GM21526 (cell line): ENCODE data around the gene DNAH8.
A peak's percentile ranks its signal among the peaks of the same experiment; 100 is the strongest.
"Not testable (repeated sequence)": the region's sequence is repeated elsewhere in the genome, so short reads cannot be mapped to it uniquely, and the experiment has no call there.

Source experiments
- ATAC-seq: cut with Tn5 transposase; IDR thresholded peaks from one replicate; pipeline ENCODE4 v1.9.1; 2021; ENCODE audit warnings: moderate library complexity; ENCODE audit not compliant: unreplicated experiment, low FRiP score

Gene DNAH8

DNA sequence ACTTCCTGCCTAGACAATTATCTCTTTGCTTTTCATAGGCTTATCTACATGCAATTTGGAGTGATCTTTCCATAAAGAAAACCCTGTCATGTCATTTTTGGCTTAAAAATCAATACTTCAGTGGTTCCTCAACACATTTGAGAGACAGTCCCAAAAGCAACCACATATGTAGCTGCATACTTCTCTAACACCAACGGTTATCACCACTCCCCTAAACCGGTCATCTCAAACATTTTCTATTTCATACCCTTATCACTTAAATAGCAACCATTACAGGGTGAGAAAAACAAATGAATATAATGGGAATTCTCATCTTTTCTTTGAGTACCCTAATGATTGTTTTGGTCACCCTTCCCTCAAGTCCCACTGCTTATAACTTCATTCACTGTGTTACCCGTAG is 17.3 kb upstream of the DNAH8 start:
- no peak for ATAC-seq

DNA sequence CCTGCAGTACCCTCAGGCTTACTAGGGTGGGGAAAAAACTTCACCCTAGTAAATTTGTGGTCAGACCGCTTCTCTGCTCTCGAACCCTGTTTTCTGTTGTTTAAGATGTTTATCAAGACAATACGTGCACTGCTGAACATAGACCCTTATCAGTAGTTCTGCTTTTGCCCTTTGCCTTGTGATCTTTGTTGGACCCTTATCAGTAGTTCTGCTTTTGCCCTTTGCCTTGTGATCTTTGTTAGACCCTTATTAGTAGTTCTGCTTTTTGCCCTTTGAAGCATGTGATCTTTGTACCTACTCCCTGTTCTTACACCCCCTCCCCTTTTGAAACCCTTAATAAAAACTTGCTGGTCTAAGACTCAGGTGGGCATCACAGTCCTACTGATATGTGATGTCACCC is 15.4 kb upstream of the DNAH8 start:
- not testable (repeated sequence) for ATAC-seq

DNA sequence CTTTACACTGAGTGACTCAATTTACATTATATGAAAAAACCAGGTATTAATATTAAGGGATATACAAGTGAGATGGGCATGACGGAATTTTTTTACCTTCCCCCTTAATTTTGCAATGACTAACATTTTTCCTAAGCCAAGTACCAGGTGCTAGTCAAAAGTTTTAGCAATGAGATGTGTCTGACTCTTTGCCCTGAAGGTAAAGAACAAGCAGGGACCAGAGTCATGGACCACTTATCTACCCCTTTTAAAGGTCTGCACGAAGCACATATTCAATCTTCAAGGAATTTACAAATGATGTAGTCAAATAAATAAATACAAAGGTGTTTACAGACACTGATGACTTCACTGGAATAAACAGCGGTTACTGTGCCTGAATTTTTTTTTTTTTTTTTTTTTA is 13.6 kb upstream of the DNAH8 start:
- no peak for ATAC-seq

DNA sequence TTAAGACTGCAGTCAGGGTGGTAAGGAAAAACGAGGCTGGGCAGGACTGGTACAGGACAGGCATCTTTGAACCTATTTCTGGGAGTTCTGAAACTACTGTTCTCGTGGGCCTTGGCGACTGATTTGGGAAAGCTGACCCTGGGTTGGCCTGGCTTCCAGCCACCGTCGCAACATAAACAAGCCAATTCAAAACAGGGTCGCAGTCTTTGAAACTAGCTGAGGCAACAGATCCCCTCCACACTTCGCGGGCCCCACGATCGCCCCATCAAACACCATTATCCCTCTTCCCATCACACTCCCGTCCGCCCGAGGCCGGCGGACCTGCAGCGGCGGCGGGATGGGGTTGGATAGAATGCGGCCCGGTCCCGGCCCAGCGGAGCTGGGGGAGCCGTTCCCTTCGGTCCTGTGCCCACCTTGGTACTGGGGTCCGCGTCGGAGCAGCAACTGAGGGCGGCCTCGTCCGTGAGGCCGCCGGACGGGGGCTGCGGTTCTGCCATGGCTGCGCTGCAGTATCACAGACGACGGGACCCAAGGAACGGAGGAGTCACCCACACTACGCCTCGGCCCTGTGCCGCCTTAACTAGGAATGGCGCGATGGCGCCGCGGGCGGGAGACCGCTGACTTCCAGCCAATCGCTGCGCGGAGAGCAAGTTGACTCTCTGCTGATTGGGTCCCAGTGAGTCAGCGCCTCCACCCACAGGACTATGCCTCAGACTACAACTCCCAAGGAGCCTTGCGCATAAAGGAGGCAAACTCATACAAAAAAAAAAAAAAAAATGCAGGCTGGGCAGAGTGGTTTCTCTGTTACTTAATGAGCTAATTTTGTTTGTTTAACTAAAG is 12.3 kb upstream of the DNAH8 start, which contains the start of gene GLO1:
Gene GLO1, minus strand, starts transcription at position 588 of the 840 bp plus-strand sequence. Its CDS starts 91 bp downstream, at position 497.
- ATAC-seq, result peak; percentile 97

DNA sequence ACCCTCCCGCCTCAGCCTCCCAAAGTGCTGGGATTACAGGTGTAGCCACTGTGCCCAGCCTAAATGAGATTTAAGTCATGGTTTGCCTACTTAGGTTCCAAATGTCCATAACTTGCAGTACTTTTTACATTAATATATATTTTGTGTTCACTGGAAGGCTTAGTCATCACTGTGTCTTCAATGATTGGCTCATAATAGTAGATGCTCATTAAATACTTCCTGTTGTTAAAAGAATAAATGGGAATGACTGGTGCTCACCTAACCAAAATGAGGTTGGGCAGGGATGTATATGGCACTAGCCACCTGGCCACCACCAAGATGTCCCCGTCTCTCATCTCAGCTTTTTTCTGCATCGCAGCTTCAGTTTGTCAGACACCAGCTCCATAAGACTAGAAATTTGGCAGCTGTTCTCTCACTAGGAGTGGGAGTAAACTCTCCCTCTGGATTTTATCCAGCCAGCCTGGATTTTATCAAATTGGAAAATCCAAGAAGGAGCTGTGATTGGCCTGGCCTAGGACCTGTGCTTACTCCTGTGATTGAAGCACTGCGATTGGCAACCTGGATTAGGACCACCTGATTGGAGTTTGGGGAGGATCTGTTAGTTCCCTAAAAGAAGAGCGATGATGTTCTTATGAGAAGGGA is 11.0 kb upstream of the DNAH8 start:
- ATAC-seq, result no peak

DNA sequence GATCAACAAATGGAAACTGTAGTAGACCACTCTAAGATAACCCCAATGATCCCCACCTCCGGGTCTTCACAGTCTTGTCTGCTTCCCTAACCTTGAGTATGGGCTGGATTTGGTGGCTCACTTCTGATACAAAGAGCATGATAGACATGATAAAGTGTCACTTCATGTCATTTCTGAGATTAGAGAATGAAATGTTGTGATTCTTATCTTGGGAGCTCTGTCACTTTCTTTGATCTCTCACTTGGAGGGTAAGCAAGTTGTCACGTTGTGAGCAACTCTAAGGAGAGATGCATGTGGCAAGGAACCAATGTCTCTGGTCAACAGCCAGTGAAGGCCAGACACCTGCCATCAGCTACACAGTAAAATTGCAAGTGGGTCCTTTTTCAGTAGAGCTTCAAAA is 9.2 kb upstream of the DNAH8 start:
- no peak for ATAC-seq

DNA sequence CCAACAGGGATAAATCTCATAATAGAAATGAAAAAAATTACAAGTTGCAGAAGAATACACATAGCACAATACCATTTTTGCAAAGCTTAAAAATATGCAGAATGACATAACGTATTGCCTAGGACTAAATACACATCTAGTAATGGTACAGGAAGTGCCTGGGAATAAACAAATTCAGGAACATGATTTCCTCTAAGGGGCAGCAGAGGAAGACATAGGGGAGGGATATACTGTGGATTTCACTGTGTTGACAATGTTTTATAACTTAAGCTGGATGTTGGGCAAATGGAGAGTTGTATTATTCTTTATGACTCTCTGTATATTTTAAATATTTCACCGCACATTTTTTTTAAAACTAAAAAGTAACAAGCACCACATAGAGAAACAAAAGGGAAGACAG is 6.6 kb upstream of the DNAH8 start:
- no peak for ATAC-seq

DNA sequence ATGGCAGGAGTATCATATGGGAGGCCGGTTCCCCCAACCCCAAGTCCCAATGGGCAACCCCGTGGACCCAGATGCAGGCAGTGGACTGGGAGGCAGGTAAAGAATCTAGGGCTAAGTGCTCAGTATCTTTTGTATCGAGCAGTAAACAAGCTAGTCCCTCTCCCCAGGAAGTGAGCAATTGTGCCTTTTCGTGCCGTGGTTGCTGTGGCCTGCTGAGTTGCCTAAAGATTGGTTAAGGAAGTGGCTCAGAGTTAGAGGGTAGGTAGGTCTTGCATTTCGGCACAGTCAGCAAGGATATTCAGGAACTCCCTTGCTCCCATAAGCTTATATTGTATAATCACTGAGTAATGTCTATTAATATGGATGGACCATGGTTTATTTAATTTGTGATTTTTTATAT is 1.3 kb upstream of the DNAH8 start:
- ATAC-seq, result no peak

DNA sequence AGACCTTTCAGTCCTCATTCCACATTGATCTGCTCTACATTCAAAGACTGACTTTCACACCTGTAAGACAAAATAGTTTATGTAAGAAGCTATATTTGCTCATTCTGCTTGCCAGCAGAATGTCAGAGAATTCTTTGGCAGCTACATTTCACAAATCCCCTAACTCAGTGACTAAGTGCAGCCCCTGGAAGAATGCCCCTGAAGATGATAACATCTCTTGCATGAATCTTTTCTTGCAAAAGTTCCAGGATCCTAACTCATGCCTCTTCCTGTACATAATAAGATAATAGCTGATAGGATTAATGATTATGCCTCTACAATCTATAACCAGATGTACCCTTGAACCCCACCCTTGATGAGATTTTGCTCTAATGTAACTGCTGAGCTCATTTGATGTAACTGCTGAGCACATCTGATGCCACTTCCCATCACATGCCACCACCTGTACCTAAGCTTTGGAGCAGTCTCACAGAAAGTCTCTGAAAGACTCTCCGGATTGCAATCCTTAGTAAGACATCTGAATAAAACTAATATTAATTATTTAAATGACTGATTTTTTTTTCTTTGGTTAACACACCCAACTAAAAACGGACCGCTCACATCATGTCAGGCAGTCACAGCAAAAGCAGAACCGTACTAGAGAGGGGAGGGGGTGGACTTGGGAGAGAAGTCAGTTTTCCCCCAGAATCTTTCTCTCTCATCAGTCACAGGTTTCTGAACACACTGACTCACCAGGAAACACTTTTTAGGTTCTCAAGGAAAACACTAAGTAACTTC is 684 bp upstream of the DNAH8 start:
- no peak for ATAC-seq

DNA sequence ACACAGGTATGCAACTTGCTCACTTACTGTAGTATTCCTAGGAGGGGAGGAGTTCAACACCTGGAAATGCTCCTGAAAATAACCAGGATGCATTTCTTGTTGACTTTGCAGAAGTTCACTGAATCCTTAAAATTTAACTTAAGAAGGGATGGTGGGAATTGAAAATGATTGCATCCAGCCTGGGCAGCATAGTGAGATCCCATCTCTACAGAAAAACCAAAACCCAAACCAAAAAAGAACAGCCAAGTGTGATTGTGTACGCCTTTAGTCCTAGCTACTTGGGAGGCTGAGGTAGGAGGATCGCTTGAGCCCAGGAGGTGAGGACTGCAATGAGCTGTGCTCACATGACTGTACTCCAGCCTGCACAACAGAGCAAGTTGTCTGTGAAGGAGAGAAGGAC is 1.7 kb downstream of the DNAH8 start:
- no peak for ATAC-seq

DNA sequence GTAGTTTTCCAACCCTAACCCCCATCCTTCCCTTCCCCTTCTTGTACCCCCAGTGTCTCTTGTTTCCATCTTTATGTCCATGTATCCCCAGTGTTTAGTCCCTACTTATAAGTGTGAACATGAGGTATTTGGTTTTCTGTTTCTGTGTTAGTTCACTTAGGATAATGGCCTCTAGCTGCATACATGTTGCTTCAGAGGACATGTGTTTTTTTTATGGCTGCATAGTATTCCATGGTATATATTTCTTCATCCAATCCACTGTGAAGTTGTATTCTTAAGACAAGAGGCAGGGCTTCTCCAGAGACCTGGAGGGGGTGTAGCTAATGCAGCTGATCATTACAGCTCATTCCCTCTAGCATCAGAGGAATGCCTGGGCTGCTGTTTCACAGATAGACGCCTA is 4.2 kb downstream of the DNAH8 start:
- no peak for ATAC-seq

DNA sequence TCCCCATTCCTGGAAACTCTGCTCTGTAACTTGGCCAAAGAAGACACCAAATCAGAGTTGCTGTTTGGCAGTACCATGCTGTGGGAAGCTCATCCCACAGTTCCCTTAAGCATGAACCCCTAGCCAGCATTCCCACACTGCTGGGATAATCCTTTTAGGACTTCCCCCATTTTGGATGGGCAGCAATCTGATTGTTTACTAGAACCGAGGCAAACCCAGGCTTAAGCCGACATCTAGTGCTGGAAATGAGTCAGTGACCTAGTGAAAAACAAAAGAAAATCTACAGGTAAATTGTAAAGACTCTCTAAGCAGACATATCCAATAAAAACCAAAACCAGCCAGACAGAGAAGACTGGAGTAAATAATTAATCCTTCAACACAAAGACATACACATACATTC is 5.2 kb downstream of the DNAH8 start:
- ATAC-seq, result no peak

DNA sequence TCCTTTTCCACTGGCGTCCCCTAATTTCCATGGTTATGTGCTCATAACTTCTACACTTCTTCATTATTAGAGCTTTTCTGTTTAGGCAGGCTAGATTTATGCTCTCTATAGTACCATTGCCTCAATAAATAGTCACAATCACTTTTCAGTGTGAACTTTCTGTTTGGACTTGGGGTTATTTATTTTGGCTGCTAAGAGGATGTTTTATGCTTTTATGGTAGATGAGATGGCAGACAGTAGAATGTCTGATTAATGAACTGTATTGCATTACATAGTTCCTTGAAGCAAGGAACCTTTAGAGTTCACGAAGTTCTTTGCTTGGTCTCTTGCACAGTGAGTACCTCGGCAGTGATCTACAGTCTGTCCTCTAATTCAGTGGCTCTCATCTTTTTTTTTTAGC is 6.9 kb downstream of the DNAH8 start:
- ATAC-seq, result no peak

DNA sequence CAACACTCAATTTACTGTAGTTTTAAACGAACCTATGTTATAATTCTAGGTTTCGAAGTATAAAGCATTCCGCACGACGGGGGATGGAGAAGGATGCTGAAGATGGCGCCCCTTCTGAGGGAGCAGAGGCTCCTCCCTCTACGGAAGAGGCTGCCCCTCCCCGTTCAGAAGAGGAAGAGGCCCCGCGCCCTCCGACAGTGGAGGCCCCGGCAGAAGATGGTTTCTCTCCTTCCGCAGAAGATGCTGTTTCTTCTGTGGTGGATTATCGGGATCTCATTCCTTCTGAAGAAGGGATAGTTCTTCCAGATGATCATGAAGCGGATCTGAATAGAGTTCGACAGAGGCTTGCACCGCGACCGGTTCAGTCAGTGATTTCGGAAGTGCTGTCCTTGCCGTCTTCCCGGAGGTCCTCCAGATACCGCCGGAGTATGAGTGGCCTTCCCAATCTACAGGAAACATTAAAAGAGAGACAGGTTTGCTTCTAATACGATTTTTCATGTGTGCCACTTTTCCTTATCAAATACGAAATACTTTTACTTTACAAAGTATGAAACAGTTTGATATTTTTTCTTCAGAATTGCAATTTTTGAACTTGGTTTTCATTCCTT is 7.7 kb downstream of the DNAH8 start:
- no peak for ATAC-seq

DNA sequence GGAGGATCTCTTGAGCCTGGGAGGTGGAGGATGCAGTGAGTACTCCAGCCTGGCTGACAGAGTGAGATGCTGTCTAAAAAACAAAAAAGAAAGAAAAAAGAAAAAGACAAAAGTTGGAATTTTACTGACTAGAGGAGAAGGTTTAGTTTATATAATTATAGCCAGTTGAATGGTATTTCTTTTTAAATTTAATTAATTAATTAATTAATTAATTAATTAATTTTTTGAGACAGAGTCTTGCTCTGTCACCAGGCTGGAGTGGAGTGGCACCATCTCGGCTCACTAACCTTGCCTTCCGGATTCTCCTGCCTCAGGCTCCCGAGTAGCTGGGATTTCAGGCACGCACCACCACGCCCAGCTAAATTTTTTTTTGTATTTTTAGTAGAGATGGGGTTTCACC is 8.7 kb downstream of the DNAH8 start:
- no peak for ATAC-seq

DNA sequence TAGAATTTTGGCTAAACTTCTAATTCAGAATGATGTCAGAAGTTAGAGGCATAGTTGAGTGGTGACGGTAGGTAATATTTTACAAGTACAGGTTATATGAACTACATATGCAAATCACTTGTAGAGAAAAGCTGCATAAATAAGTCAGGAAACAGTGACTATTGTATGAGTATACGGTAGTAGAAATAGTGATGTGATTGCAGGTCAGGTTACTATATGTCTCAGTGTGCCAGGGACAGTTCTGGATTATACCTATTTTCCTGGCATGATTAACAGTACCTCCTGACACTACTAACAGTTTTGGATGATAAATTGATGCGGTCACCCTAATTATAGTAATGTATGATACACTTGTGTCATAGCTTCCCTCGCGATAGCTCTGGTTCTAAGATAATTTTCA is 9.2 kb downstream of the DNAH8 start:
- no peak for ATAC-seq

DNA sequence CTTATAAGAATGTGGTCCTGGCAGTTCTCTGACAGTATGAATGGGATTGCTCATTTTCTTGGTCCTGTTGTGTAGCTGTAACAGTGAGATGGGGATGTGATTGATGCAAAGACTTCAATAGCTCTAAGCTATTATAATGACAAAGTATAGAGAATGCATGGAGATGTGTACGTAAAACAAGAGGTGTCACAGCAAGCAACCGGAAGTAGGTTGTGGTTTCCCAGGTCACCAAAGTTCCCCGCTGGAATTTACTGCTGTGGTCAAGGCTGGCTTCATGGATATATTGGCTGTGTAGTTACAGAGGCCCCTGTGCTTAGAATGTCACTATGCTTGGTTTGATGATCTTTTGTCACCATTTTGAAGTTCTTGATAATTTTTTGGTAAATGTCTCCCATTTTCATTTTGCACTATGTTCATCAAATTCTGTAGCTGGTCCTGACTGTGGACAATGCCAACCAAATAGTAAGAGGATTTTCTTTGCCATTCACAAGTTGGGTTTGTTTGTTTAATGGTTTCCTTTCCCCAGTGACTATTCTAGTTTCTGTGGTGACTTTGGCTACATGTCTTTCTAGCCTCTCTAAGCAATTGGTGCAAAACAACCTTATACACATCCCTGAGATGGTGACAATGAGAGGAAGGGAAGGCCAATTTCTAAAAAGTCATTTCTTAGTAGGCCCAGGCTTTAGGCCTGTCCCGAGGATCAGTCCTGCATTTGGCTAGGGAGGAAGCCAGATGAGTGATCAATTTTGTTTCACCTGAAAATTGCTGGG is 10.5 kb downstream of the DNAH8 start:
- no peak for ATAC-seq

DNA sequence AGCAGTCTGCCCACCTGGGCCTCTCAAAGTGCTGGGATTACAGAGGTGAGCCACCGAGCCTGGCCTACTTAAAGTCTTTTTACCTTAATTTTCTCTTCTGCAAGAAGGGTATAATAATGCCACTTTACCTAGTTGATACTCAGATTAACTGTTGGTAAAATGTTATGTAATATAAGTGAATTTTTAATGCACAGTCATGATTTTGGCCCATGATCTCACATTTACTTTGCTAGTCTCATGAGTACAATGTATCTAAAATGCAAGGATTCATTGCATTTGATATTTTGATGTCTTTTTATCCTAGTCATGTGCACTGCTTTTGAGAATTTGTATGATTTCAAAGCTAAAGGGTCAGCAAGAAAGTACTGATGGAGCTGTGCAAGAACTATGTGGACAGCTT is 13.1 kb downstream of the DNAH8 start:
- no peak for ATAC-seq

DNA sequence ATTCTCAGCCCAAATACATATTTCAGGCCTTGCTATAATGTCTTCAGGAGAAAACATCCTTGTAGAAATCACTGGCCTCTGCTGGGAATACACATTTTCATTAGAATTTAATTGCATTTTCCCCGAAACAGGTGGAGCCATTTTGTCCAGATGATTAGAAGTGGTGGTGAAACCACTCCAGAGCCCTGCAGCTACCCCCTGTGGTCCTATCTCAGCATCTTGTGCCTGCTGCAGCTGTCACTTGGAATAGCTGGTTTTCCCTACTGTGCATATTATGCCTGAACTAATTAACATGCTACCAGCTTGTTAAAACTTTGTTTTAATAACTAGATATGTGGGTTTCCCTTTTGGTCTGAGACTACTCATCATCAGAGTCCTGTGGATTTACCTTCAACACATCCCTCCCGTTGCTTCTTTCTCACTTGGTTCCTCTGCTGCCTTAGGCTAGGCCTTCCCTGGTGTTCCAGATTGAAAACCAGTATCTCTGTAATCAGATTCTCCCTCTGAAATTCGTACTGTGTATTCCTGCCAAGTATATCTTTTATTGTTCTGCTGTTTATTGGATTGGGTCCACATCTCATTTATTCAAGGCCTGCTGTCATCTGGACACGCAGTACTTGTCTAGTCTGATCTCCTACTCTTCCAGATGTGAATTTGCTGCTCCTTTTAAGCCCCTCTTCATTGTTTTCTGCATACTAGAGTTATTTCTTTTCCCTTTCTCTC is 15.2 kb downstream of the DNAH8 start:
- ATAC-seq, result no peak

DNA sequence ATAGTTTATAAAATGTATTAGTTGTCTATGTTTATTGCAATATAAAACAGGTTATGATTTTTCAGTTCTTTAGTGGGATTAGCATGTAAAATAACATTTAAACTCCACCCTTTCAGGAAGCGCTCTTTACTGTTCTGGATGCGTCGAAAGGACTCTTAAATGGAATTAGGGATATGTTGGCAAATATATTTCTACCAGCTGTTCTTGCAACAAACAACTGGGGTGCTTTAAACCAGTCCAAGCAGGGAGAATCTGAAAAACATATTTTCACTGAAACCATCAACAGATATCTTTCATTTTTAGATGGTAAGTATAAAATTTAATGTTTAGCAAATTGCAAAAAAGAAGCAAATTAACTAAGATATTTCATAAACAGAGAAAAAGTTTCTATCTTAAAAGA is 21.8 kb downstream of the DNAH8 start:
- no peak for ATAC-seq
